22Rv1 (cell line): ENCODE data around the gene GARNL3.

Experiments
- CTCF ChIP-seq: fragments of 450-650 bp; IDR thresholded peaks from 2 replicates; pipeline ENCODE4 v1.5.1; 2017; ENCODE audit warnings: mild to moderate bottlenecking
- ZFX ChIP-seq: fragments of 450-650 bp; IDR thresholded peaks from 2 replicates; pipeline ENCODE4 v1.6.1; 2017; ENCODE audit warnings: antibody characterized with exemption, borderline replicate concordance

- no peak for TF ChIP-seq CTCF
- no peak for TF ChIP-seq ZFX
Measured at GRCh38 chr9:127344368-127345000, 79.9 kb downstream of the GARNL3 start.
